Hippocampal formation (tissue), 2 donors: Measurements from ENCODE around the gene RBPJL.

ENCODE experiments used
- DNase-seq, 2 donors: peaks; one replicate each; lab custom pipeline; 2025; lab: John Stamatoyannopoulos, UW

RBPJL gene

DNA sequence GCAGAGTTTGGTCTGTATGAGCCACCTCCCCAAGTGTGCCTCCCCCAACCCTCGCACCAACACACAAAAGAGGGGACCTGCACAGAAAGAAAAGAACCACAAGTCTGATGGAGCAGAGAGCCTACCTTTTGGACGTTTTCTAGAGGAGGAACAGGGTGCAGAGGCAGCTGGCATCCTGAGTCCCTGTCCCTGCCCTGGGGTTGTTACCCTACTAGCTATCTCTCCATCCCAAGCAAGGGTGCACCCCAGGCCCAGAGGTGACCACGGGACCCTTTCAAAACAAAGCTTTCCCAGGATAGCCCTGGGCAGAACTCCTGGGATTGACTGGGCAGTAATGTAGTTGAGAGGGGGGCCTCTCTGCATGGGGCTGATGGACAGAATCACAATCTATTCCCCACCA is 11.2 kb downstream of the RBPJL start:
- no peak for DNase-seq

GRCh38 chr20:45318386-45318939 is 11.8 kb downstream of the RBPJL start:
- DNase-seq = no peak

DNA sequence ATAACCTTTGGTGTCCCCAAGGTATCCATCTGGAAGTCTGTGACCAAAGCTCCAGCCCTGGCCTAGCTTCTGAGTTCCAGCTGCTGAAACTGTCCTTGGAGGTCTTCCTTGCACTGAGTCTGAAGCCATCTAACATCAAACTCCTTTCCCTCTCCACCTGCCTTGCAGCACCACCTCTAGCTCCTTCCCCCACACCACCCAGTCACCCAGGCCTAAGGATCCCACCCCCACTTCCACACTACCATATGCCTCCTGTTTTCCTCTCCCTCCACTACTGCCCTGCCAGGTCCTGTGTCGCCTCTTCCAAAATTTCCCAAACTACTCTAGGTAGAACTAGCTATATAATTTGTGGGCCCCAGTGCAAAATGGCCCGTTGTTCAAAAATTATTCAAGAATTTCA is 12.3 kb downstream of the RBPJL start:
- no peak for DNase-seq

GRCh38 chr20:45320948-45321595 is 14.4 kb downstream of the RBPJL start:
- DNase-seq = no peak

DNA sequence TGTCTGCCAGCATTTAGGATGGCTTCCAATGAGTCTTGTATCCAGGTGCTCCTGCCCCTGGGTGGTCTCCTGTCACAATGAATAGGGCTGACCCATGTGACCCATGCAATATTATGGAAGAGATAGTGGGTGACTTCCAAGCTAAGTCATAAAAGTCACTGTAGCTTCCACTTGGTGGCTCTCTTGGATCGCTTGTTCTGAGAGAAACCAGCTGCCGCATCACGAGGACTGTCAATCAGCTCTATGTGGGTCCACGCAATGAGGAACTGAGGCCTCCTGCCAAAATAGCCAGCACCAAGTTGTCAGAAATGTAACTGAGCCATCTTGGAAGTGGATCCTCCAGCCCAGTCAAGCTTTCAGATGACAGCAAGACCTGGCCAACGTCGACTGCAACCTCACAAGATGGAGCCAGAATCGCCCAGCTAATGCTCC is 16.3 kb downstream of the RBPJL start:
- DNase-seq = peak; percentile 51 to 61

DNA sequence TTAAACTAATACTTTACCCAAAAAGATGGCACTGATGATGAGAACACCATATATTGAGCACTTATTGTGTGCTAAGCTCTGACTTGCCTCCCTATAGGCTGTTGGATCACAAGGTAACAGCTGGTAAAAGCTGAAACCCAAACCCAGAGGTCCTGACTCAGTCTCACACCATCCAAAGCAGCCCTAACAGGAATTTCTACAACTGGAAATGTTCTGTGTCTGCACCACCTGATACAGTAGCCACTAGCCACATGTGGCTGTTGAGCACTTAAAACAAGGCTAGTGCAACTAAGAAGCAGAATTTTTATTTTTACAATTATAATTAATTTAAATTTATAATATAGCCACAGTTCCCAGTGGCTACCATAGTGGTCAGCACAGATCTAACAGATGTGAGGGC is 17.1 kb downstream of the RBPJL start:
- no peak for DNase-seq

DNA sequence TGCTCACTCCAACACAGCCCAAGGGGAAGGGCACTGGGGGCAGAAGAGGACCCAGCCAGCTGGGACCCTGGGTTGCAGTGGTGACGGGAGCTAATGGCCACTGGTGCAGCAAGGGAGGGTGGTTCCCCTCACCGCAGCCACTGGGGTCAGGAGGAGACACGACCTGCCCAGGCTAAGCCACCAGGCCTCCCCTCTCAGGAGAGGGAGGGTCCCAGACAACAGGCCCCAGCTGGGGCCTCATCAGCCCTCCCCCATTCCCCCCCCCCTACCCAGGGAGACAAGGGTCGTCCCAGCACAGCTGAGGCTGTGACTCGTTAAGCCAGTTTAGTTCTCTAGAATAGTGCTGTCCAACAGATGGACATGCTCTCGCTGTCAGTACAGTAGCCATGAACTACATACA is 18.7 kb downstream of the RBPJL start:
- DNase-seq = no peak

DNA sequence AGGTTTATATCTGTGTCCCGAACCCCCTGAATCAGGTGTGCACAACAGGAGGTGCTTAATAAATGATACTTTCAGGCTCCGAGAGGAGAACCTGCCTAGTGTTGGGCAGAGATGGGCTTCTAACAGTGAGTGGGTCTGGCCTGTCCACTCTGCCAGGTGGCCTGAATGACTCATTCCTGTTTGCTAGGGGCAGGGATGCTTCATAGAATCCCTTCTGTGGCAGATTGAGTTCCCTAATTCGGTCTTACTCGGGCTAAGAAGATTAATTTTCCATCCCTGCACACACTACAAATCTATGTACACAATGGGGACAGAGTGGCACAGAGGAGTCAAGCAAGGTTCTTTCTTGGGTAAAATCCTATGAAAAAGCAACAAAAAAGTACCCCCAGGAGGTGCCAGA is 21.8 kb downstream of the RBPJL start:
- no peak for DNase-seq

GRCh38 chr20:45329497-45330319 is 23.1 kb downstream of the RBPJL start:
- DNase-seq = no peak

GRCh38 chr20:45330476-45330875 is 23.8 kb downstream of the RBPJL start:
- DNase-seq = no peak

DNA sequence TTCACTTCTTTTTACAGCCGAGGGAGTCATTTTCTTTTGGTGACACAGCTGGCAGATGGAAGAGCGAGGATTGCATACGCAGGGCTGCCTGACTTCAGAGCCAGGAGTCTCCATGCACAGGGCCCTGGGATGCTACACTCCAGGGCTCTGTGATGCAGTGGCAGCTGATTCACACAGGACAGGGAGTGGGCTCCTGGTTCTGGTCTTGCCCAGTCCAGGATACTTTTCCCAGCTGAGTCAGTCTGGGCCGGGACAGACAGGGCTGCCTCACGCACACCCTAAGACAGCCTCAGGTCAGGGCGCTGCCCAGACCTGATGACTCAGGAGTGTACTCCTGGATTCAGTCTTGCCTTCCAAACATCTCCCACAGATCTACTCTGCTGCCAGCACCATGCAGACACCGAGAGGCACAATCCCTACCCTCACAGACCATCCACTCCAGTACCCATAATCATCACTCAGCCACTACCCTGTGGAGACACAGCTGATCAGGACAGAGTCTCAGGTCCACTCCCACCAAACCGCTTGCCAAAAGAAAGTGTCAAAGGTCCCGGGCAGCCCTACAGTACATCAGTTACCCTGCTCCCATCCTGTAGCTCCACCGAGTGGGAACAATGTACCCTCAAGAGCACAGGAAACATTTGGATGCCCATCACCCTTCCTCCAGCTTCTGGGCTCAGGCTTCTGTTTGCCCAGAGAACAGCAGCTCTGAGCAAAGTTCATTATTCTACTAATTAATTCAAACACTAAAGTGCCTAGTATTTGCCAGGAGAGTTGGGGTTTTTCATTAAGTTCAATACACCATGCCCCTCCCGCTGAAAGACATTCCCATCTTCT is 30.1 kb downstream of the RBPJL start:
- no peak for DNase-seq

DNA sequence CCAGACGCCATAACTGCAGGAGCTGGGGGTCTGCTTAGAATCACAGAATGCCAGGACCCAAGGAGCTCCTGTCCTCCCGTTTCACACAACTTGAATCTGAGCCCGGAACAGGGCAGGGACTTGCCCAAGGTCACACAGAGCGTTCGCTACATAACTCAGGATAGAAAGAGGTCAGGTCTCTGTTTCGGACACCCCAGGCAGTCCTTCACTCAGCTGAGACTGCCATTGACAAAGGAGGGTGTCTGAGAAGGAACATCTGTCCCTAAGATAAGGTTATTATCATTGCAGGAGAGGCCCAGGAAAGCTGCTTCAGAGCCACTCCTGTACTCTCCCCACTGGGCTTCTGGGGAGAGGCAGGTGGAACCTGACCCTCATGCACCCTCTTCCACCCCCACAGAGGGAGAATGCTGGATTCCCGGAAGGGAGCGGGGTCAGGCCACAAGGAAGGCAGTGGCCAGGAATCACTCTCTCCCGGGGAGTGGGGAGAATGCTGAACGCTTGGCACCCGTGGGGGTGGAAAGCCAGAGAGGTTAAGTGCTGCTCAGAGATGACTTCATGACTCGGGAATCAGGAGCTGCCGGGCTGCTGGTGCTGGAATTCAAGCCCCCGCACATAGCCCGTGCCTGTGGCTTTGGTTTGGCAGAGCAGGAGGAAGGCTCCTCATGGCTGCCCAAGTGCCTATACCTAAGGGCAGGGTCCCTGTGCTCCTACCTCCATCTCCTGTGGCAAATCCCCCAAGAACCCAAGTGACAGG is 30.9 kb downstream of the RBPJL start:
- no peak for DNase-seq

DNA sequence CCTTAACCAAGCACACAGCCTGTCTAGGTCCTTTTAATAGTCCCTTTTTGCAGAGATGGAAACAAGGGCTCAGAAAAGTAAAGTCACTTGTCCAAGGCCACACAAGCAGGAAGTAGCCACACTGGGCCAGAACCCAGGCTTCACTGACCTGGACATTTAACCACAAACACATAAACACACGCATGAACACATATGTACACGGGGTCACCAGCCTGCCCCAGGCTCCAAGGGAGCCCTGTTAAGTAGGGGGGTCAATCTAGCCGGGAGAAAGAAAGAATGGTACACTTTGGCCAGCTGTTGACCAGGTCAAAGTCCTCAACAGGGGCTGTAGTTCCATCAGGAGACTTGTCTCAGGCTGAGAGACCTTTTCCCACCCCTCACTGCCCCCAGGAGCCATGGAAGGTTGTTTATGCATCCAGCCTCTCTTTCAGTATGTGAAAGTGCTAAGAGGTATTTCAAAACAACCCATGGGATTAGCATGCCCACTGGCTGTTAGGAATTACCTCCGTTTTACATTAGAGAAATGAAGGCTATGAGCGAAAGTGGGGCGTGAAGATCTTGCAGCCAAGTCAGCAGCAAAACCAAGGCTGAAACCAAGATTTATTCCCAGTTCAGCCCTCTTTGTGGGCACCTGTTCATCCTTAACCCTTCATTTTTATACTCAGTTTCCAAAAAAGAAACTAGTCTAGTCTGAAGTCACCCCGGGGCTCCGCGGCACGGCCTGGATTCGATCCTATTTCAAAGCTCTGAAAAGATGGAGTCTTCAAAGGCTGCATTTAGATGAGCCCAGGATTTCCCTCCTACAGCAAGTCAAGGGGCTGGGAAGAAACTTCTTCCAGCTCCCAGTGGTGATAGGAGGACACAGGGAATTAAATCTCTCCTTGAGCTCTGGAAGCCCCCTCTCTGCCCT is 31.7 kb downstream of the RBPJL start:
- no peak for DNase-seq

DNA sequence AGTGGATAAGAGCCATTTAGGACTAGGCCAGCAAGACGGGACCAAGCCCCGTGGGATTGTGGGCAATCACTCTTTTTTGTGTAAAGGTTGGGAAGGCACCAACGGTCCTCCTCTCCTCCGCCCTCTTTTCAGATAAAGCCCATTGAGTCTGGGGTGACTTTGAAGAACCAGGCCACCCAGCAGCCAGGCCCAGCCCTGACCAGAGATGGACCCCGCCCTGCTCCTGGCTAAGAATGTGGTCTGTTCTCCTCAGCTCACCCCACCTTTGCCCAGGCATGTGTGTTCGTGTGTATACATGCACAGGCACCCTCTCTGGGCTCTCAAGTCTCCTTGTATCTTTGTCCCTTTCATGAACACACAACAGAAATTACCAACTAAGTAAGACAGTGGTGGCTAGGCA is 32.4 kb downstream of the RBPJL start:
- no peak for DNase-seq

DNA sequence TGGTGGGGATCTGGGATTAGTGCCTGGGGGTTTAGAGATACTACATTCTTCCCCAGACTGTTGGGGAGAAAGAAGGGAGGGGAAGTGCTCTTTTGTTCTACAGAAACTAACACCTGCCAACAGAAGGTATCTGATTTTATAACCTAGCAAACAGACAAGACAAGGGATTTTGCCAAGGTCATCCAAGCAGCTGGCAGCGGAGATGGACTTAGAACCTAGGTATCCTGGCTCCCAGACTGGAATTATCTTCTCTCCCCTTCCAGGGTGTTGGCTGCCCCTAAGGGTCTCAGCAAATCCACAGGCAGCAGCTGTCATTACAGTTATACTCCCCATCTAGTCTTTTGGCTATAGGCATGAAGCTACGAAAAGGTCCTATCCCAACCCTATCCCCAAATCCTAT is 33.2 kb downstream of the RBPJL start:
- no peak for DNase-seq

DNA sequence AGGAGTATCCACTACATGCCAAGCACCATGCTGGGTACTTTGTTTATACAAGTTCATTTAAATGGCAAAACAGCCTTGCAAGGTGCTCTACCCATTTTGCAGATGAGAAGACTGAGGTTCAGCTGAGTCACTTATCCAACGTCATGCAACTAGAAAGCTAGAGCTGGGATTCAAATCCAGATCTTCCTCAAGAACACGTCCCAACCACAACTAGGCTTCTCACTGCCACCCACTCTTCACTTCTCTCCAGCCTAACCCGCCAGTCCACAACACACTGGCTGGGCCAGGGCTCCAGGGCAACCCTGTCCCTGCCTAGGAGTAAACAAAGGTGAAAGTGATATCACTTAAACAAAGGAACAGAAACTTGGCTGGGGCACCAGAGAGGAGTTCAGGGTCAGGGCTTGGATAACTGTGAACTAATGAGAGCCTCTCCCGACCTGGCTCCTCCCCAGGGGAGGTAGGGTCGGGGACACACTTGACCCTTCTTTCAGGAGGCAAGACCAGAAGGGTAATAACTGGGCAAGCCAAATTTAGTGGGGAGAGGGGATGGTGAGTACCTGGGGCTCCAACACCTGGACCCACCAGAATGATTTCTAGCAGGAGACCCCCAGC is 33.7 kb downstream of the RBPJL start:
- no peak for DNase-seq

GRCh38 chr20:45340951-45341350 is 34.3 kb downstream of the RBPJL start:
- DNase-seq = no peak

GRCh38 chr20:45341579-45341938 is 34.9 kb downstream of the RBPJL start:
- no peak for DNase-seq

DNA sequence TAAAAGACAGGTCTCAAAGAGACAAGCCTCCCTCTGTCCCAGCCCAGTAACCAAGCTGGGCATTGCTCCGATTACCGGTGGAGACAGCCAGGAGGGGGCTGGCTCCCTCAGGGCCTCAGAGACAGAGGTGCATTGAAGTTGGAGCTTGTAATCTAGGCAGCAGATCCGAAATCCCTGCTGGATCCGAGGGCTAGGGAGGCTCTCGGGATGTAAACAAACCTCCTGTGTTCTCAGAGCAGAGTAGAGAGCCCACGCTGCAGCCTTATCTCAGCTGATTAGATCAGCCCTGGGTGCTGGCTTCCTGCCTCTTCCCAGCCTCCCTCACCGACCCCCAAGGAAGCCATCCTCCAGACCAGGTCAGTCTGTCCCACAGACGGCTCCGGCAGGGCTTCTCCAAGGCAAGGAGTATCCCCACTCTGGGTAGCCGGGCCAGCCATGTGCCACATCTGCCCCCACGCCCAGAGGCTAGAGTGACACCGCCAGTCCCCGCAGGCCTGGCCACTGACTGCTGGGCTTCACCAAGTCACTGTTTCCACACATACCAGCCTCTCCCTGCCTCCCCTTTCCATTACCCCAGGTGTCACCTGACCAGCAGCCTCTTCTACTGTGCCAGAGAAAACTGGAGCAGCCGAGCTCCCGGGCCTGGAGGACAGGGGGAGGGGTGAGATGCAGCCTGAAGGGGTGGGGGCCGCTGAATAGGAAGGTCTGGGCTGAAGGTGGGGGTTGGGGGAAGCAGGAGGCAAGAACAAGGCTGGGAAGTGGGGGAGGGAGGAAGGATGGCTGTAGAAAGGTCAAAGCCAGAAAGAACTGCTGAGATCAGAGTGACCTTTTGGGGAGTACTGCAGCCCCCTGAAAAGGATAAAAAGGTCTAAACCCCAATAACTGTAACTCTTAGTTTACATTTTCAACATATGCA is 35.6 kb downstream of the RBPJL start:
- DNase-seq = peak; percentile 23 to 46
